Liver (tissue), 9 donors: ENCODE data around the gene HNF4A. TPM values are rescaled to one million over a fixed set of nuclear protein-coding genes. Genes with fewer than 3 reads are reported as not detected.
A peak's percentile ranks its signal among the peaks of the same experiment; 100 is the strongest.

Source experiments
- DNase-seq: peaks from one replicate; pipeline ENCODE4 v3.0.0-alpha.2; 2017; ENCODE audit warnings: low spot score
- H3K27ac ChIP-seq, 2 donors: one replicate each; pipeline ENCODE4 v1.7.0; 2013; ENCODE audit warnings: inconsistent platforms in 2 of 2, low read length in 2 of 2, control low read depth in 1 of 2, low read depth in 1 of 2, mild to moderate bottlenecking in 1 of 2
- H3K27me3 ChIP-seq, 4 donors: one replicate each; pipeline versions ENCODE4 v1.6.1 to v1.7.0; 2013; ENCODE audit warnings: low read length in 3 of 4, inconsistent platforms in 1 of 4, mild to moderate bottlenecking in 1 of 4, moderate library complexity in 1 of 4; ENCODE audit not compliant: control insufficient read depth in 4 of 4, insufficient read depth in 4 of 4
- H3K36me3 ChIP-seq, 4 donors: one replicate each; pipeline versions ENCODE4 v1.6.1 to v1.7.0; 2013; ENCODE audit warnings: low read length in 3 of 4, mild to moderate bottlenecking in 3 of 4, low read depth in 1 of 4, moderate library complexity in 1 of 4; ENCODE audit not compliant: control insufficient read depth in 4 of 4, insufficient read depth in 3 of 4
- H3K4me1 ChIP-seq, 4 donors: one replicate each; pipeline versions ENCODE4 v1.6.1 to v1.7.0; 2013; ENCODE audit warnings: low read length in 3 of 4, mild to moderate bottlenecking in 3 of 4, moderate library complexity in 1 of 4; ENCODE audit not compliant: control insufficient read depth in 4 of 4, insufficient read depth in 4 of 4
- H3K4me3 ChIP-seq, 3 donors: one replicate each; pipeline versions ENCODE4 v1.6.1 to v1.7.0; 2013; ENCODE audit warnings: low read length in 3 of 3, control low read depth in 1 of 3, low read depth in 1 of 3, mild to moderate bottlenecking in 1 of 3
- H3K9ac ChIP-seq, 2 donors: one replicate each; pipeline ENCODE4 v1.7.0; 2013; ENCODE audit warnings: low read length in 2 of 2, mild to moderate bottlenecking in 2 of 2, moderate library complexity in 2 of 2, control low read depth in 1 of 2, low read depth in 1 of 2
- H3K9me3 ChIP-seq, 4 donors: one replicate each; pipeline versions ENCODE4 v1.6.1 to v1.7.0; 2013; ENCODE audit warnings: low read length in 3 of 4; ENCODE audit not compliant: control insufficient read depth in 4 of 4
- ATF3 ChIP-seq: IDR thresholded peaks from 2 replicates; pipeline ENCODE4 v1.6.1; 2016; ENCODE audit warnings: antibody characterized with exemption
- CTCF ChIP-seq: fragments of 150-350 bp; IDR thresholded peaks from 2 replicates; pipeline ENCODE4 v1.5.1; 2017; ENCODE audit warnings: improper control_type of control experiment, low read depth, low read length; ENCODE audit not compliant: missing input control
- EGR1 ChIP-seq, 2 donors: IDR thresholded peaks; 2 replicates each; pipeline ENCODE4 v1.6.1; 2016 to 2018; ENCODE audit warnings: antibody characterized with exemption in 2 of 2, low read depth in 2 of 2
- FOXA1 ChIP-seq: IDR thresholded peaks from 2 replicates; pipeline ENCODE4 v1.6.1; 2016; ENCODE audit warnings: antibody characterized with exemption
- FOXA2 ChIP-seq: IDR thresholded peaks from 2 replicates; pipeline ENCODE4 v1.6.1; 2016; ENCODE audit warnings: antibody characterized with exemption
- GABPA ChIP-seq, 2 donors: IDR thresholded peaks in 1 of 2; conservative IDR thresholded peaks in 1 of 2; 2 replicates each; pipeline ENCODE4 v1.6.1; 2016; ENCODE audit warnings: antibody characterized with exemption in 2 of 2, mild to moderate bottlenecking in 1 of 2, moderate library complexity in 1 of 2
- HNF4A ChIP-seq, 2 donors: conservative IDR thresholded peaks; 2 replicates each; pipeline ENCODE4 v1.6.1; 2016; ENCODE audit warnings: antibody characterized with exemption in 2 of 2, mild to moderate bottlenecking in 2 of 2
- HNF4G ChIP-seq: IDR thresholded peaks from 2 replicates; pipeline ENCODE4 v1.6.1; 2016; ENCODE audit warnings: antibody characterized with exemption
- JUND ChIP-seq, 2 donors: IDR thresholded peaks; 2 replicates each; pipeline ENCODE4 v1.6.1; 2016; ENCODE audit warnings: antibody characterized with exemption in 2 of 2
- MAX ChIP-seq: IDR thresholded peaks from 2 replicates; pipeline ENCODE4 v1.6.1; 2016; ENCODE audit warnings: antibody characterized with exemption
- NR2F2 ChIP-seq: IDR thresholded peaks from 2 replicates; pipeline ENCODE4 v1.6.1; 2016; ENCODE audit warnings: antibody characterized with exemption
- RAD21 ChIP-seq, 2 donors: IDR thresholded peaks; 2 replicates each; pipeline ENCODE4 v1.6.1; 2016; ENCODE audit warnings: antibody characterized with exemption in 2 of 2, mild to moderate bottlenecking in 2 of 2
- REST ChIP-seq: IDR thresholded peaks from 2 replicates; pipeline ENCODE4 v1.6.1; 2016; ENCODE audit warnings: antibody characterized with exemption, mild to moderate bottlenecking
- RXRA ChIP-seq, 2 donors: IDR thresholded peaks; 2 replicates each; pipeline ENCODE4 v1.6.1; 2017 to 2018; ENCODE audit warnings: antibody characterized with exemption in 2 of 2, mild to moderate bottlenecking in 1 of 2
- SP1 ChIP-seq: IDR thresholded peaks from 2 replicates; pipeline ENCODE4 v1.6.1; 2018; ENCODE audit warnings: antibody characterized with exemption, mild to moderate bottlenecking
- TAF1 ChIP-seq: conservative IDR thresholded peaks from 2 replicates; pipeline ENCODE4 v1.6.1; 2016; ENCODE audit warnings: antibody characterized with exemption, mild to moderate bottlenecking
- YY1 ChIP-seq: IDR thresholded peaks from 2 replicates; pipeline ENCODE4 v1.6.1; 2016; ENCODE audit warnings: antibody characterized with exemption, mild to moderate bottlenecking
- ZBTB33 ChIP-seq: IDR thresholded peaks from 2 replicates; pipeline ENCODE4 v1.6.1; 2016; ENCODE audit warnings: antibody characterized with exemption
- whole genome bisulfite sequencing: extraction: QIAGEN DNeasy Blood & Tissue Kit; methylation state at CpG from one replicate; pipeline ENCODE4 v1.1.7; 2013; 5-methylcytosine and 5-hydroxymethylcytosine counted together
- polyA plus RNA-seq, 2 donors: library from polyadenylated mRNA; stranded (reverse) in 1 of 2; unstranded in 1 of 2; fragments of 200-250 nt in 1 of 2; fragments of >200 nt in 1 of 2; fragmentation: Nextera tagmentation in 1 of 2; extraction: Ambion mirVana in 1 of 2; gene quantifications; one replicate each; pipeline versions ENCODE4 v1.2.1 to v1.2.3, GENCODE V29; 2013 to 2015
- total RNA-seq, 2 donors: library from RNA; depleted of rRNA; stranded (reverse); fragments of >200 nt; gene quantifications; one replicate each; pipeline ENCODE4 v1.2.3, GENCODE V29; 2014
- donor health status: healthy.
- donor health status: healthy.
- donor health status: healthy.
- donor health status: healthy.
- donor health status: healthy.

HNF4A gene
- total and polyA plus RNA-seq, 4 donors, result 51.7 to 171 (median 86.0) TPM

- peak within 1 kb of the TSS; percentile 75 to 100 (median 93) for H3K4me3 ChIP-seq
- H3K4me1 ChIP-seq, result peaks cover 3 to 22% (median 15%) of the 10 kb centered on the region in 4 donors
- DNase-seq, result peak; percentile 99
- H3K27ac ChIP-seq, result peak within 1 kb of the TSS; percentile 48 to 72
- no peaks in the 10 kb centered on the region for H3K9me3 ChIP-seq
- 2% methylated on average over 70 of the region's 70 CpGs for WGBS
- H3K36me3 ChIP-seq, result peaks cover 0 to 4% (median 3%) of the 10 kb centered on the region in 4 donors
- no peaks in the 10 kb centered on the region for H3K27me3 ChIP-seq
- TF ChIP-seq RAD21 (IDR thresholded peaks at IDR 0.05) (peak; percentile 86 to 94), CTCF (peak; percentile 94), MAX (peak; percentile 46), ATF3 (no peak), FOXA1 (no peak), NR2F2 (no peak), TAF1 (no peak), REST (no peak), ZBTB33 (peak; percentile 66), HNF4A (conservative IDR thresholded peaks at IDR 0.05) (peak; percentile 46 to 70), HNF4G (no peak), JUND (IDR thresholded peaks at IDR 0.05) (no peak), EGR1 (IDR thresholded peaks at IDR 0.05; ENCODE audit: low read depth in 2 of 2) (no peak), SP1 (peak; percentile 41), YY1 (peak; percentile 91), GABPA (IDR thresholded peaks at IDR 0.05 in 1 of 2, conservative IDR thresholded peaks at IDR 0.05 in 1 of 2) (peak in 1 of 2 donors; percentile 74), RXRA (IDR thresholded peaks at IDR 0.05) (peak; percentile 9 to 41), FOXA2 (peak; percentile 5)
- H3K9ac ChIP-seq, result peak within 1 kb of the TSS; percentile 76 to 77
Observed at GRCh38 chr20:44310664-44311639, 44.5 kb upstream of the HNF4A start, which contains the start of gene FITM2. Gene FITM2 (minus strand): TSS chr20:44311202. CDS start chr20:44311148, 54 bp downstream.
